CMK (cell line): ENCODE data around the gene USP15.
"Not testable (repeated sequence)": the region's sequence is repeated elsewhere in the genome, so short reads cannot be mapped to it uniquely, and the experiment has no call there.

Experiments
- DNase-seq: peaks from one replicate; pipeline ENCODE4 v3.0.0-alpha.2; 2010; ENCODE audit warnings: low read depth

The USP15 gene

DNA sequence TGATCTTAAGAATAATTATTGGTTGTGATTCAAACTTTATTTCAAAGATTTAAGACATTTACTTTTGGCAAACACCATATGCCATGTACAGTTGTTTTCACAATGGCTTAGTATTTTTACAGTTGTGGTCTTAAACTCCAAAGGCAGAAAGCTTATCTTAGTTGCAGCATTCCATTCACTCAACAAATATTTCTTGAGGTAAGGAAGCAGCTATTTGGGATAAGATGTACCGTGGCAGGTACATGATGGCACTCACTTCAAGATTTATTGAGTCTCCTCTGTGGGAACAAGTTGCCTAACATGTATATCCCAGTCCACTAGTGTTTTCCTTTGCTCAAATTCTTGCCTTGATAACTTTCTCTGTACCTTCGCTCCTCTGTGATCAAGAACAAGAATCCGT lies 198.4 kb downstream of the USP15 start:
- DNase-seq, result no peak

DNA sequence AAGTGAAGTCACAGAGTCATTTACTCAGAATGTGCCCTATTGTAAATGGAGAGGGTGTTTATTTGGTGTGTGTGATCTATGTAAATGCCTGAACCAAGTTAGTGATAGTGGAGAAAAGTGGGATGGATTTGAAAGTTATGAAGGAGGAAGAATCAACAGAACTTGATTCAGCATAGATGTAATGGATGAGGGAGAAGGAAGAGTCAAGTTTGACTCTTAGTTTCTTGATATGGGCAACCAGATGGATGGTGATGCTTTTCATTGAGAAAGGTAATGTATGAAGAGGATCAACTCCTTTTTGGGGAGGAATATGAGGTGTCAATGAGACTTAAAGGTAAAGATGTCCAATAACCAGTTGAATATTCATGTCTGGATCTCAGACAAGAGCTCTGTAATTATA lies 199.8 kb downstream of the USP15 start:
- DNase-seq, result no peak

DNA sequence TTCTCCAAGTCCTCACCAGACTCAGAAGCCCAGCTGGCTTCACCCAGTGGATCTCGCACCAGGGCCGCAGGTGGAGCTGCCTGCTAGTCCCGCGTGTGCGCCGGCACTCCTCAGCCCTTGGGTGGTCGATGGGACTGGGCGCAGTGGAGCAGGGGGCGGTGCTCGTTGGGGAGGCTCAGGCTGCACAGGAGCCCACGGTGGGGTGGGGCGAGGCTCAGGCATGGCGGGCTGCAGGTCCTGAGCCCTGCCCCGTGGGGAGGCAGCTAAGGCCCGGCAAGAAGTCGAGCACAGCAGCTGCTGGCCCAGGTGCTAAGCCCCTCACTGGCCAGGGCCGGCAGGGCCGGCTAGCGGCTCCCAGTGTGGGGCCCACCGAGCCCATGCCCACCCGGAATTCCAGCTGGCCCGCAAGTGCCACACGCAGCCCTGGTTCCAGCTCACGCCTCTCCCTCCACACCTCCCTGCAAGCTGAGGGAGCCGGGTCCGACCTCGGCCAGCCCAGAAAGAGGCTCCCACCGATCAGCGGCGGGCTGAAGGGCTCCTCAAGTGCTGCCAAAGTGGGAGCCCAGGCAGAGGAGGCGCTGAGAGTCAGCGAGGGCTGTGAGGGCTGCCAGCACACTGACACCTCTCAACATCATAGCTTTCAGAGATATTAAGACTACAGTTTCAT lies 201.1 kb downstream of the USP15 start:
- not testable (repeated sequence) for DNase-seq

DNA sequence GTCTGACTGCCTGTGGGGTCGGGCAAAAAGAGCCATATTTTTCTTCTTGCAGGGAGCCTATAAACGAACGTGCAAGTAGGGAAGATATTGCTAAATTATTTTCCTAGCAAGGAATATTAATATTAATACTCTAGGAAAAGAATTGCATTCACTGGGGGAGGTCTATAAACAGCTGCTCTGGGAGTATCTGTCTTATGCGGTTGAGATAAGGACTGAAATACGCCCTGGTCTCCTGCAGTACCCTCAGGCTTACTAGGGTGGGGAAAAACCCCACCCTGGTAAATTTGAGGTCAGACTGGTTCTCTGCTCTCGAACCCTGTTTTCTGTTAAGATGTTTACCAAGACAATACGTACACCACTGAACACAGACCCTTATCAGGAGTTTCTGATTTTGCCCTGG lies 203.0 kb downstream of the USP15 start:
- DNase-seq, result not testable (repeated sequence)
